Endodermal cell (in vitro differentiated cells): ENCODE results near the gene KRTAP3-3. TPM values are rescaled to one million over a fixed set of nuclear protein-coding genes. Genes with fewer than 3 reads are reported as not detected.

Source experiments
- DNase-seq: peaks from one replicate; pipeline ENCODE4 v3.0.0-alpha.2; 2017
- H3K27ac ChIP-seq: 2 replicates; pipeline ENCODE4 v1.5.1; 2013; ENCODE audit warnings: mild to moderate bottlenecking, low read depth, low read length, moderate library complexity
- H3K27me3 ChIP-seq: 2 replicates; pipeline ENCODE4 v1.6.1; 2013; ENCODE audit warnings: mild to moderate bottlenecking, low read length, moderate library complexity; ENCODE audit not compliant: insufficient read depth, control insufficient read depth, poor library complexity, severe bottlenecking
- H3K36me3 ChIP-seq: 2 replicates; pipeline ENCODE4 v1.7.0; 2013; ENCODE audit warnings: mild to moderate bottlenecking, low read length, moderate library complexity; ENCODE audit not compliant: control insufficient read depth, insufficient read depth
- H3K4me1 ChIP-seq: one replicate; pipeline ENCODE4 v1.7.0; 2013; ENCODE audit warnings: low read length; ENCODE audit not compliant: control insufficient read depth, insufficient read depth
- H3K4me3 ChIP-seq: 2 replicates; pipeline ENCODE4 v1.5.1; 2013; ENCODE audit warnings: mild to moderate bottlenecking, low read length, moderate library complexity
- H3K9ac ChIP-seq: 2 replicates; pipeline ENCODE4 v1.6.1; 2013; ENCODE audit warnings: mild to moderate bottlenecking, low read length, moderate library complexity; ENCODE audit not compliant: poor library complexity, severe bottlenecking; ENCODE audit errors: extremely low read depth
- H3K9me3 ChIP-seq: 2 replicates; pipeline ENCODE4 v1.6.1; 2013; ENCODE audit warnings: mild to moderate bottlenecking, low read length, moderate library complexity; ENCODE audit not compliant: control insufficient read depth
- H3K27ac Mint-ChIP-seq: 2 replicates; pipeline ENCODE4 v1.8.0; 2020; ENCODE audit warnings: mixed read lengths
- H3K27me3 Mint-ChIP-seq: 2 replicates; pipeline ENCODE4 v1.8.0; 2021; ENCODE audit warnings: mild to moderate bottlenecking, mixed read lengths; ENCODE audit not compliant: insufficient read depth
- H3K36me3 Mint-ChIP-seq: 2 replicates; pipeline ENCODE4 v1.8.0; 2020; ENCODE audit warnings: low read depth, mixed read lengths
- H3K4me1 Mint-ChIP-seq: 2 replicates; pipeline ENCODE4 v1.8.0; 2020; ENCODE audit warnings: mixed read lengths
- H3K4me3 Mint-ChIP-seq: 2 replicates; pipeline ENCODE4 v1.8.0; 2020; ENCODE audit warnings: mild to moderate bottlenecking, moderate library complexity, mixed read lengths
- H3K9me3 Mint-ChIP-seq: 2 replicates; pipeline ENCODE4 v1.8.0; 2020; ENCODE audit warnings: mild to moderate bottlenecking, mixed read lengths
- CTCF ChIP-seq: fragments of 200-600 bp; sonication (generic); conservative IDR thresholded peaks from 2 replicates; pipeline ENCODE4 v1.5.0; 2021; ENCODE audit warnings: antibody characterized with exemption, mild to moderate bottlenecking
- WGBS, 2 experiments: methylation state at CpG; one replicate each; pipeline versions ENCODE4 v1.1.5 to v1.1.7; 2013; ENCODE audit warnings: missing lambda C conversion rate in 2 of 2, mixed read lengths in 1 of 2; ENCODE audit not compliant: insufficient coverage in 1 of 2, insufficient read length in 1 of 2; 5-methylcytosine and 5-hydroxymethylcytosine counted together
- total RNA-seq, 2 donors: library from RNA; stranded (reverse); fragmentation: NEBNext Ultra II Directional in 1 of 2; extraction: Animal tissue kit (Norgen Biotek cat#: 25700) in 1 of 2; gene quantifications; 2 replicates in 1 of 2; 3 replicates in 1 of 2; pipeline ENCODE4 v1.2.1, GENCODE V29; 2021

KRTAP3-3 gene
- total RNA-seq, 2 donors from 2014 or later, result not detected

- no peaks in the 10 kb centered on the region for H3K36me3 ChIP-seq
- no peaks in the 10 kb centered on the region for H3K9me3 Mint-ChIP-seq
- no peak overlapping the region for H3K4me3 Mint-ChIP-seq
- no peak overlapping the region for H3K27ac ChIP-seq
- no peak overlapping the region for H3K9ac ChIP-seq
- H3K27me3 Mint-ChIP-seq, result no peaks in the 10 kb centered on the region
- no peak for DNase-seq
- no peak overlapping the region for H3K27ac Mint-ChIP-seq
- no peaks in the 10 kb centered on the region for H3K4me1 ChIP-seq
- peaks cover 8% of the 10 kb centered on the region for H3K4me1 Mint-ChIP-seq
- no peaks in the 10 kb centered on the region for H3K27me3 ChIP-seq
- TF ChIP-seq CTCF, result no peak
- 82 to 87% methylated on average over 6 to 7 of the region's 7 CpGs for WGBS, 2 experiments
- H3K9me3 ChIP-seq, result no peaks in the 10 kb centered on the region
- H3K36me3 Mint-ChIP-seq, result no peaks in the 10 kb centered on the region
- no peak overlapping the region for H3K4me3 ChIP-seq
Observed at GRCh38 chr17:41015454-41015853, 21.5 kb upstream of the KRTAP3-3 start.

DNA sequence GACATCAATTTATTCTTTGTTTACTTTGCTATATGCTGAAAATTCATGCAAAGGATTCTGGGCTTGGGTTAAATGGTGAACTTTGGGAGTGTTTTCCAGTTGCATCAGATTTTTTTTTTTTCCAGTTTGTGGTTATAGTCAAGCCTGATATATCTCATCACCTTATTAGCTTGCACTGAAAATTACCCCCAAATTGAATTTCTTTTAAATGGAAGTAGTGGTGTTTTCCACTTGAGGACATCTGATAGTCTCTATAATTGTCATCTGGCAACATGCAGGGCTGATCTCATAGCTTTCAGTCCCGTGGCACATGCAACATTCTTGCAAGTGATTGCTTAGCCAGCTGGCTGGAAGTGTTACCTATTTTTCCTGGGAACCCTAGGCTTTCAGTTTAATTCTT is 19.6 kb upstream of the KRTAP3-3 start:
- H3K36me3 ChIP-seq, result no peaks in the 10 kb centered on the region
- H3K4me1 Mint-ChIP-seq, result peaks cover 23% of the 10 kb centered on the region
- no peaks in the 10 kb centered on the region for H3K36me3 Mint-ChIP-seq
- H3K27me3 Mint-ChIP-seq, result no peaks in the 10 kb centered on the region
- no peak for DNase-seq
- TF ChIP-seq CTCF, result no peak
- no peak overlapping the region for H3K9ac ChIP-seq
- no peak overlapping the region for H3K27ac ChIP-seq
- 80 to 90% methylated on average over 1 of the region's 1 CpG for WGBS, 2 experiments
- H3K4me3 ChIP-seq, result no peak overlapping the region
- H3K27ac Mint-ChIP-seq, result no peak overlapping the region
- H3K9me3 Mint-ChIP-seq, result no peaks in the 10 kb centered on the region
- H3K27me3 ChIP-seq, result no peaks in the 10 kb centered on the region
- H3K4me1 ChIP-seq, result peaks cover 6% of the 10 kb centered on the region
- H3K9me3 ChIP-seq, result no peaks in the 10 kb centered on the region
- H3K4me3 Mint-ChIP-seq, result no peak overlapping the region

DNA sequence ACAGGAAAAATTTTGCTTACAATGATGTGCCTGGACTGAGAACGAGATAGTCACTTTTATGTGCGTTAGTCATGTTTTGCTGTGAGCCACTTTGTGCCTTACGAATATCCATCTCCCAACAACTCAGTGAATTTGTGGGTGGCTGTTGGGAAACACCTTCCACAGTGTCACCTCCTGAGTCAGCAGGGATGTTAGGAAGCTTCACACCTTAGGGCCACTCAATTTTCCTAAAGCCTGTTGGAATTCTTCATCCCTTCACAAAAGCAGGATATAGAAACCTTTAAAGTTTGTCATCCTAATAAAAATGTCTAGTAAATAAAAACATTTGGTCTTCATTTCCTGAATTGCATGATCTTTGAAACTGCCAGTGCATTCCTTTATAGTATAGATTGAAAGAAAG is 19.2 kb upstream of the KRTAP3-3 start:
- H3K4me3 Mint-ChIP-seq, result no peak overlapping the region
- Histone ChIP-seq H3K27ac (no peak overlapping the region), H3K27me3 (no peaks in the 10 kb centered on the region), H3K36me3 (no peaks in the 10 kb centered on the region), H3K4me1 (peaks cover 8% of the 10 kb centered on the region), H3K9me3 (no peaks in the 10 kb centered on the region), H3K9ac (no peak overlapping the region), H3K4me3 (no peak overlapping the region)
- H3K4me1 Mint-ChIP-seq, result peaks cover 21% of the 10 kb centered on the region
- TF ChIP-seq CTCF, result no peak
- no peaks in the 10 kb centered on the region for H3K9me3 Mint-ChIP-seq
- 96 to 100% methylated on average over 1 to 3 of the region's 3 CpGs for WGBS, 2 experiments
- H3K27ac Mint-ChIP-seq, result no peak overlapping the region
- no peaks in the 10 kb centered on the region for H3K36me3 Mint-ChIP-seq
- DNase-seq, result no peak
- no peaks in the 10 kb centered on the region for H3K27me3 Mint-ChIP-seq
